A549 (cell line): ENCODE data around the gene ERAP2. TPM values are rescaled to one million over a fixed set of nuclear protein-coding genes. Genes with fewer than 3 reads are reported as not detected.

Experiments
- ATAC-seq, 2 experiments: fragments of 200-7000 bp in 1 of 2; fragments of >200 bp in 1 of 2; cut with Nextera tagmentation in 1 of 2; cut with Tn5 transposase in 1 of 2; 3 replicates each; pipeline versions ENCODE4 v1.8.0 to v1.9.1; 2018 to 2020; ENCODE audit warnings: mild to moderate bottlenecking in 1 of 2, moderate library complexity in 1 of 2
- CTCF ChIA-PET: fragments of 300-600 bp; sonication (Branson Sonifier 250); formaldehyde crosslinking; extraction: SDS; loops from one replicate; lab custom pipeline; 2021; ENCODE audit warnings: antibody characterized with exemption, inconsistent platforms; lab: Yijun Ruan, JAX
- POLR2A ChIA-PET: fragments of 350-600 bp; formaldehyde crosslinking; extraction: SDS; loops from one replicate; lab custom pipeline; 2021; ENCODE audit warnings: antibody characterized with exemption, inconsistent platforms; lab: Yijun Ruan, JAX
- DNase-seq, 2 experiments: peaks; one replicate each; pipeline versions ENCODE4 v3.0.0 to v3.0.0-alpha.2; 2011 to 2016; ENCODE audit warnings: low read depth in 1 of 2, low spot score in 1 of 2
- FAIRE-seq: peaks from 2 replicates; lab custom pipeline; 2011; peaks lifted over from hg19 to GRCh38; lab: Jason Lieb, UNC
- H3K27ac ChIP-seq, 2 experiments: fragments of >200 bp; sonication (Bioruptor Twin); formaldehyde crosslinking; 3 replicates each; pipeline ENCODE4 v1.5.1; 2016 to 2017
- H3K4me1 ChIP-seq: fragments of >200 bp; sonication (Bioruptor Twin); formaldehyde crosslinking; 3 replicates; pipeline ENCODE4 v1.6.1; 2016
- H3K4me2 ChIP-seq: fragments of >200 bp; sonication (Bioruptor Twin); formaldehyde crosslinking; 3 replicates; pipeline ENCODE4 v1.6.1; 2016
- H3K4me3 ChIP-seq: fragments of >200 bp; sonication (Bioruptor Twin); formaldehyde crosslinking; 3 replicates; pipeline ENCODE4 v1.5.1; 2016
- H3K9me3 ChIP-seq: fragments of >200 bp; sonication (Bioruptor Twin); formaldehyde crosslinking; 3 replicates; pipeline ENCODE4 v1.6.1; 2016
- BHLHE40 ChIP-seq: IDR thresholded peaks from 2 replicates; pipeline ENCODE4 v1.6.1; 2012; ENCODE audit warnings: low read depth, low read length, inconsistent platforms
- EHF ChIP-seq: fragments of 250-450 bp; sonication (Bioruptor Pico); IDR thresholded peaks from 2 replicates; pipeline ENCODE4 v1.5.0; 2020; ENCODE audit warnings: mild to moderate bottlenecking
- ESRRA ChIP-seq: fragments of 150-350 bp; IDR thresholded peaks from 2 replicates; pipeline ENCODE4 v1.6.1; 2014; ENCODE audit warnings: mild to moderate bottlenecking, low read length, borderline replicate concordance
- FOSL2 ChIP-seq, 2 experiments: fragments of 450-650 bp in 1 of 2; fragments of >200 bp in 1 of 2; sonication (Bioruptor Twin) in 1 of 2; formaldehyde crosslinking; IDR thresholded peaks; 2 replicates each; pipeline versions ENCODE4 v1.5.0 to v1.6.1; 2016 to 2020; ENCODE audit warnings: mild to moderate bottlenecking in 1 of 2, moderate library complexity in 1 of 2
- FOXS1 ChIP-seq: fragments of 250-450 bp; sonication (Bioruptor Pico); IDR thresholded peaks from 2 replicates; pipeline ENCODE4 v1.5.0; 2020; ENCODE audit warnings: mild to moderate bottlenecking, moderate library complexity
- HES2 ChIP-seq: fragments of >200 bp; sonication (Bioruptor Twin); formaldehyde crosslinking; IDR thresholded peaks from 2 replicates; pipeline ENCODE4 v1.6.1; 2016
- JUNB ChIP-seq: fragments of >200 bp; sonication (Bioruptor Twin); formaldehyde crosslinking; IDR thresholded peaks from 2 replicates; pipeline ENCODE4 v1.6.1; 2016
- KDM5A ChIP-seq: fragments of 200-600 bp; sonication (generic); IDR thresholded peaks from 2 replicates; pipeline ENCODE4 v1.6.1; 2016; ENCODE audit warnings: antibody characterized with exemption, mild to moderate bottlenecking
- MAFK ChIP-seq: fragments of 450-650 bp; IDR thresholded peaks from 2 replicates; pipeline ENCODE4 v1.6.1; 2014; ENCODE audit not compliant: partially characterized antibody
- PHF8 ChIP-seq: fragments of 200-600 bp; sonication (generic); IDR thresholded peaks from 2 replicates; pipeline ENCODE4 v1.6.1; 2016; ENCODE audit warnings: low read depth, mild to moderate bottlenecking, antibody characterized with exemption, moderate library complexity, borderline replicate concordance
- RCOR1 ChIP-seq: fragments of 150-350 bp; IDR thresholded peaks from 2 replicates; pipeline ENCODE4 v1.6.1; 2014; ENCODE audit warnings: antibody characterized with exemption, low read length, low read depth
- REST ChIP-seq: fragments of 200-600 bp; sonication (generic); IDR thresholded peaks from 2 replicates; pipeline ENCODE4 v1.6.1; 2016; ENCODE audit warnings: antibody characterized with exemption, mild to moderate bottlenecking, moderate library complexity
- RNF2 ChIP-seq: fragments of 200-600 bp; sonication (generic); IDR thresholded peaks from 2 replicates; pipeline ENCODE4 v1.6.1; 2016; ENCODE audit warnings: low read depth, mild to moderate bottlenecking, antibody characterized with exemption, moderate library complexity, borderline replicate concordance
- SREBF2 ChIP-seq: fragments of 450-650 bp; IDR thresholded peaks from 2 replicates; pipeline ENCODE4 v1.6.1; 2014; ENCODE audit warnings: mild to moderate bottlenecking, moderate library complexity
- ZSCAN20 ChIP-seq: fragments of 250-450 bp; sonication (Bioruptor Pico); IDR thresholded peaks from 2 replicates; pipeline ENCODE4 v1.8.0; 2022; ENCODE audit warnings: mild to moderate bottlenecking, moderate library complexity
- WGBS: methylation state at CpG from one replicate; pipeline ENCODE4 v1.1.6; 2017; ENCODE audit errors: missing lambda C conversion rate; 5-methylcytosine and 5-hydroxymethylcytosine counted together
- polyA plus RNA-seq, 4 experiments: library from polyadenylated mRNA; depleted of rRNA in 3 of 4; stranded (reverse); fragments of >200 nt; fragmentation: RNase III in 1 of 4; extraction: RNeasy Plus Mini Kit Qiagen cat#74134 plus additional on column Dnase treatment in 1 of 4; gene quantifications; 2 replicates in 3 of 4; 3 replicates in 1 of 4; pipeline ENCODE4 v1.2.3, GENCODE V29; 2011 to 2017
- TF ChIP-seq, protein P1 (sequence below): fragments of 250-450 bp; sonication (Bioruptor Pico); IDR thresholded peaks from 2 replicates; pipeline ENCODE4 v1.5.0; 2020; ENCODE audit warnings: low read depth, mild to moderate bottlenecking, moderate library complexity

The ERAP2 gene
- polyA plus RNA-seq, 2 of the 4 experiments (the other 2 are of a cell fraction), result 1.0 to 2.2 TPM

DNA sequence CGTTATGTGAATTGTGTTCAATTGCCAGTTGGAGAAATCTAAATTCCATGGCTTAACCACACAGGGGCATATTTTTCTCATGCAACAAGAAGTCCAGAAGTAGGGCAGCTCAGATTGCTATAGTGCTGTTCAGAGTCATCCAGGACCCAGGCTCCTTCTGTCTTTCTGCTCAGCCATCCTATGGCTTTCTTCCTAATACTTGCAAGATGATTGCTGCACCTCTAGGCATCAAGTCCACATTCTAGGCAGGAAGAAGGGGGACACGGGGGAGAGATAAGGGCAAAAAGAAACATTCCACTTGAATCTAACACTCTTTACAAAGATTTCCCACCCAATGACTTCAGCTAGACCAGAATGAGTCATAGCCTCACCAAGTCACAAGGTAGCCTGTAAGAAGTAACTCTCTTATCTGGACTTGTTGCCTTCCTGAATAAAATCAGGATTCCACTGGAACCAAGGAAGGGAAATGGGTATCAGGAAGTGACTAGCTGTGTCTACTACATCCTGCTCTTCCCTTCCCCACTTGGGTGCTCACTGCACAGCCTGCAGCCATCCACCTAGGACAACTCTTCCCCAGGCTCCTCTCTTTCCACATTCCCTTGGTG lies 5.3 kb downstream of the ERAP2 start:
- ATAC-seq (peak; percentile 41 to 45; a peak in 4 of 6 replicates), FAIRE-seq (no peak)
- CTCF ChIA-PET, result interaction anchor here (0.7 kb wide), 1 partner anchor 111 kb away, joined by 4 read pairs; no protein-coding TSS in a partner anchor

GRCh38 chr5:96883871-96884270 lies 7.6 kb downstream of the ERAP2 start:
- Histone ChIP-seq H3K27ac (no peak overlapping the region), H3K4me2 (no peak overlapping the region), H3K4me3 (no peak overlapping the region), H3K9me3 (no peaks in the 10 kb centered on the region), H3K4me1 (peaks cover 14% of the 10 kb centered on the region; the same call in 1 of the 3 replicates)
- no peak for ATAC-seq
- CTCF ChIA-PET, result interaction anchor here (3.4 kb wide), 1 partner anchor 15 kb away, joined by 11 read pairs; no protein-coding TSS in a partner anchor
- no peak for FAIRE-seq
- WGBS, result 61% methylated on average over 3 of the region's 3 CpGs
- DNase-seq, result no peak
- POLR2A ChIA-PET, result no interaction called here
- TF ChIP-seq REST, result no peak
- no peak for TF ChIP-seq RNF2
- no peak for TF ChIP-seq ZSCAN20 (CRISPR knock-in tag)
- no peak for TF ChIP-seq FOSL2 (IDR thresholded peaks at IDR 0.05)
- no peak for TF ChIP-seq FOSL2 (CRISPR knock-in tag; IDR thresholded peaks at IDR 0.05)
- TF ChIP-seq HES2, result no peak
- TF ChIP-seq MAFK, result no peak
- no peak for TF ChIP-seq KDM5A
- TF ChIP-seq, protein P1, sequence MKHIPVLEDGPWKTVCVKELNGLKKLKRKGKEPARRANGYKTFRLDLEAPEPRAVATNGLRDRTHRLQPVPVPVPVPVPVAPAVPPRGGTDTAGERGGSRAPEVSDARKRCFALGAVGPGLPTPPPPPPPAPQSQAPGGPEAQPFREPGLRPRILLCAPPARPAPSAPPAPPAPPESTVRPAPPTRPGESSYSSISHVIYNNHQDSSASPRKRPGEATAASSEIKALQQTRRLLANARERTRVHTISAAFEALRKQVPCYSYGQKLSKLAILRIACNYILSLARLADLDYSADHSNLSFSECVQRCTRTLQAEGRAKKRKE (CRISPR knock-in tag), result no peak
- TF ChIP-seq RCOR1, result no peak
- no peak for TF ChIP-seq FOXS1 (CRISPR knock-in tag)

More for the DNA sequence above, 5.3 kb downstream of the ERAP2 start:
- no peaks in the 10 kb centered on the region for H3K9me3 ChIP-seq
- POLR2A ChIA-PET, result no interaction called here
- 53% methylated on average over 2 of the region's 2 CpGs for WGBS
- H3K27ac ChIP-seq, result peak overlapping the region in 1 of 2 experiments; percentile 16; a peak in 1 of 6 replicates
- no peak for DNase-seq
- no peak overlapping the region for H3K4me3 ChIP-seq
- TF ChIP-seq ESRRA, result no peak
- no peak for TF ChIP-seq RNF2
- TF ChIP-seq BHLHE40, result no peak
- no peak for TF ChIP-seq PHF8
- TF ChIP-seq HES2, result no peak
- no peak for TF ChIP-seq SREBF2
- no peak for TF ChIP-seq JUNB
- TF ChIP-seq EHF, result no peak
- TF ChIP-seq REST, result no peak
- no peak overlapping the region for H3K4me2 ChIP-seq
- peaks cover 17% of the 10 kb centered on the region; the same call in 2 of the 3 replicates for H3K4me1 ChIP-seq
